Measurements from ENCODE around the gene SLC2A9.

GRCh38 chr4:9808077-9808476 is 213.2 kb downstream of the SLC2A9 start:
- TF ChIP-seq PPARA (CRISPR knock-in tag; IDR thresholded peaks at IDR 0.05; ENCODE audit: borderline replicate concordance), result no peak
- no peak for TF ChIP-seq ZFP3 (CRISPR knock-in tag; IDR thresholded peaks at IDR 0.05)
- TF ChIP-seq GLIS3 (CRISPR knock-in tag; IDR thresholded peaks at IDR 0.05), result no peak
- no peak for TF ChIP-seq ZC3H10 (CRISPR knock-in tag; IDR thresholded peaks at IDR 0.05)
- TF ChIP-seq SNAI2 (CRISPR knock-in tag; IDR thresholded peaks at IDR 0.05), result no peak
- TF ChIP-seq, protein P1, sequence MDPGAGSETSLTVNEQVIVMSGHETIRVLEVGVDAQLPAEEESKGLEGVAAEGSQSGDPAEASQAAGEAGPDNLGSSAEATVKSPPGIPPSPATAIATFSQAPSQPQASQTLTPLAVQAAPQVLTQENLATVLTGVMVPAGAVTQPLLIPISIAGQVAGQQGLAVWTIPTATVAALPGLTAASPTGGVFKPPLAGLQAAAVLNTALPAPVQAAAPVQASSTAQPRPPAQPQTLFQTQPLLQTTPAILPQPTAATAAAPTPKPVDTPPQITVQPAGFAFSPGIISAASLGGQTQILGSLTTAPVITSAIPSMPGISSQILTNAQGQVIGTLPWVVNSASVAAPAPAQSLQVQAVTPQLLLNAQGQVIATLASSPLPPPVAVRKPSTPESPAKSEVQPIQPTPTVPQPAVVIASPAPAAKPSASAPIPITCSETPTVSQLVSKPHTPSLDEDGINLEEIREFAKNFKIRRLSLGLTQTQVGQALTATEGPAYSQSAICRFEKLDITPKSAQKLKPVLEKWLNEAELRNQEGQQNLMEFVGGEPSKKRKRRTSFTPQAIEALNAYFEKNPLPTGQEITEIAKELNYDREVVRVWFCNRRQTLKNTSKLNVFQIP (CRISPR knock-in tag; IDR thresholded peaks at IDR 0.05; ENCODE audit: borderline replicate concordance, low read depth), result no peak
- TF ChIP-seq ESRRG (CRISPR knock-in tag; IDR thresholded peaks at IDR 0.05), result no peak
